Natural killer cell (primary cell): Measurements from ENCODE around the gene SPECC1L. TPM values are rescaled to one million over a fixed set of nuclear protein-coding genes. Genes with fewer than 3 reads are reported as not detected.
A peak's percentile ranks its signal among the peaks of the same experiment; 100 is the strongest.

Experiments used
- ATAC-seq, 3 donors: fragments of 150-1000 bp in 2 of 3; fragments of 200-7000 bp in 1 of 3; cut with Tn5 transposase; 1 replicate in 1 of 3; 2 replicates in 2 of 3; pipeline ENCODE4 v1.10.0; 2021; ENCODE audit warnings: mild to moderate bottlenecking in 2 of 3, moderate library complexity in 2 of 3
- DNase-seq, 2 donors: peaks; one replicate each; pipeline versions ENCODE4 v3.0.0 to v3.0.0-alpha.2; 2013 to 2021; ENCODE audit warnings: mixed read lengths in 1 of 2
- H3K27ac ChIP-seq: one replicate; pipeline ENCODE4 v1.5.1; 2013; ENCODE audit warnings: mild to moderate bottlenecking, low read length
- H3K27me3 ChIP-seq: one replicate; pipeline ENCODE4 v1.6.1; 2013; ENCODE audit warnings: low read length; ENCODE audit not compliant: control insufficient read depth, insufficient read depth
- H3K36me3 ChIP-seq: one replicate; pipeline ENCODE4 v1.6.1; 2013; ENCODE audit warnings: low read length; ENCODE audit not compliant: control insufficient read depth, insufficient read depth
- H3K4me1 ChIP-seq: one replicate; pipeline ENCODE4 v1.6.1; 2013; ENCODE audit warnings: low read length; ENCODE audit not compliant: control insufficient read depth, insufficient read depth
- H3K4me3 ChIP-seq: one replicate; pipeline ENCODE4 v1.5.1; 2013; ENCODE audit warnings: low read length
- H3K9me3 ChIP-seq: one replicate; pipeline ENCODE4 v1.6.1; 2013; ENCODE audit warnings: low read length; ENCODE audit not compliant: control insufficient read depth, insufficient read depth
- H3K27ac Mint-ChIP-seq, 2 donors: one replicate each; pipeline ENCODE4 v1.8.0; 2022; ENCODE audit warnings: mild to moderate bottlenecking in 2 of 2, mixed read lengths in 2 of 2, moderate library complexity in 1 of 2
- H3K27me3 Mint-ChIP-seq, 2 donors: one replicate each; pipeline ENCODE4 v1.8.0; 2022; ENCODE audit warnings: low read depth in 2 of 2, mixed read lengths in 2 of 2
- H3K36me3 Mint-ChIP-seq: one replicate; pipeline ENCODE4 v1.8.0; 2022; ENCODE audit warnings: mixed read lengths
- H3K4me1 Mint-ChIP-seq, 2 donors: one replicate each; pipeline ENCODE4 v1.8.0; 2022; ENCODE audit warnings: mixed read lengths in 2 of 2
- H3K4me3 Mint-ChIP-seq: one replicate; pipeline ENCODE4 v1.8.0; 2022; ENCODE audit warnings: mild to moderate bottlenecking, moderate library complexity, mixed read lengths
- H3K9me3 Mint-ChIP-seq, 2 donors: one replicate each; pipeline ENCODE4 v1.8.0; 2022; ENCODE audit warnings: mixed read lengths in 2 of 2
- CTCF ChIP-seq: fragments of 200-600 bp; IDR thresholded peaks from one replicate; pipeline ENCODE4 v1.8.0; 2022; ENCODE audit warnings: antibody characterized with exemption
- WGBS: methylation state at CpG from one replicate; pipeline ENCODE4 v1.1.7; 2013; ENCODE audit warnings: missing lambda C conversion rate; ENCODE audit not compliant: insufficient coverage; 5-methylcytosine and 5-hydroxymethylcytosine counted together
- intact Hi-C: fragments of 100-400 bp; cut with micrococcal nuclease; formaldehyde crosslinking; loops from one replicate; pipeline ENCODE4 v1.14.2; 2022
- total RNA-seq, 4 donors: library from RNA; stranded (reverse); fragments of 120-200 nt in 1 of 4; gene quantifications; one replicate each; pipeline versions ENCODE4 v1.2.3 to v1.2.4, GENCODE V29; 2013 to 2022

The SPECC1L gene
- total RNA-seq, 3 donors from 2014 or later (not counting 1 experiment from before 2014, with no cell fraction given), result 46.1 to 52.9 (median 48.5) TPM

DNA sequence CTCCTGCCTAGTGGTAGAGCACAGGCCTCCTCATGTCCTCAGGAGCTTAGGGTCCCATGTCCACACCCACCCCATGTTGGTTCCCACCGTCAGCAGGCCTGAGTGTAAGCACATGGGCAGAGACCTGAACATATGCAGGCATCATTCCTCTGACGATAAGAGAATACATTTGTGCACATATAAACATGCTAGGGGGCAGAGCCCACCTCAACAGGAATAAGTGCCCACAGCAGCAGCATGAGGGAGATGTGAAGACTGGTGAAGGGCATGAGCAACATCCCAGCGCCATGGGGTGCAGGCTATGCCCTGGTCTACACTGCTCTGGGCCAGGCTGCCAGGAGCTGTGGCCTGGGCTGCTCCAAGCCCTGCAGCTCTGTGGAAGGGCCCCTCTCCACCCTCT lies 173.6 kb downstream of the SPECC1L start:
- Mint-ChIP-seq H3K36me3 (no peaks in the 10 kb centered on the region), H3K4me1 (no peaks in the 10 kb centered on the region), H3K27ac (no peak overlapping the region), H3K27me3 (no peaks in the 10 kb centered on the region), H3K9me3 (no peaks in the 10 kb centered on the region), H3K4me3 (no peak overlapping the region)
- no peak overlapping the region for H3K4me3 ChIP-seq
- peaks cover 7% of the 10 kb centered on the region for H3K4me1 ChIP-seq
- H3K36me3 ChIP-seq, result peaks cover 13% of the 10 kb centered on the region
- no peaks in the 10 kb centered on the region for H3K27me3 ChIP-seq
- DNase-seq, result no peak
- intact Hi-C loops, result no loop called here
- WGBS, result 93% methylated on average over 3 of the region's 3 CpGs
- ATAC-seq, result no peak
- no peak overlapping the region for H3K27ac ChIP-seq
- TF ChIP-seq CTCF, result no peak
- H3K9me3 ChIP-seq, result no peaks in the 10 kb centered on the region

DNA sequence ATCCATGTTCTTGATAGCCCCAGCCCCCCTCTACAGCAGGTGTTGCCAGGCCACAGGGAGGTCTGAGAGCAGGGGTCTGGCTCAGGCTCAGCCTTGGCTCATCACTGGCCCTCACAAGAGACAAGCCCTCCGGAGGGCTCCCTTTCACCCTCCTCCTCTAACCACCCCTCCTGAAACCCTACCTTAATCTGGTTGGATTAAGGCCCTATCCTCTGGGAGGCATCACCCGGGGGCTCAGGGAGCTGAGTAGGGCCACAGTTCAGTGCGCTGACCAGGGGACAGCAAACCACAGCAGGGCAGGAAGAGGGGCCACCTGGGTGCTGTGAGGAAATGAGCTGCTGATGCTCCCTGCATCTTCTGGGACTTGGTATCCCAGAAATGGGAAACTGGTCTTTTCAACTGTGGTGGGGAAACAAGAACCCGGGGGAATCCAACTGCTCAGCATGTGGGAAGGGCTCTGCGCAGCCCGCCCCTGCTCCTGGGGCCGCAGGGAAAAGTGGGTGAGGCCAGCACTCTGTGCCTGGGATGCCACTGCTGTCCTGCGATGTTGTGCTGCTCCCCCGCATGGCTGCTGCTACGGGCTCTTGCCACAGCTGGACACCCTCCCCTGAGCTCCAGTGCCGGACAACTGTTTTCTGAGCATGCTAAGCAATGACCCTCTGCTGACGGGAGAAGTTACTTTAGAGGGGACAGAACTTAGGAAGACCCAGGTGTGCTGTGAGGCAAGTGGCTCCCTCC lies 174.3 kb downstream of the SPECC1L start:
- Mint-ChIP-seq H3K27me3 (no peaks in the 10 kb centered on the region), H3K27ac (no peak overlapping the region), H3K9me3 (no peaks in the 10 kb centered on the region), H3K4me3 (no peak overlapping the region), H3K4me1 (no peaks in the 10 kb centered on the region), H3K36me3 (no peaks in the 10 kb centered on the region)
- Histone ChIP-seq H3K36me3 (peaks cover 13% of the 10 kb centered on the region), H3K27me3 (no peaks in the 10 kb centered on the region), H3K27ac (no peak overlapping the region), H3K9me3 (no peaks in the 10 kb centered on the region), H3K4me1 (peaks cover 7% of the 10 kb centered on the region), H3K4me3 (no peak overlapping the region)
- intact Hi-C loops, result no loop called here
- no peak for TF ChIP-seq CTCF
- WGBS, result 96% methylated on average over 12 of the region's 12 CpGs
- no peak for DNase-seq
- no peak for ATAC-seq

- intact Hi-C loops, result no loop called here
- no peak for TF ChIP-seq CTCF
- Histone ChIP-seq H3K4me1 (peaks cover 6% of the 10 kb centered on the region), H3K36me3 (peaks cover 13% of the 10 kb centered on the region), H3K27ac (no peak overlapping the region), H3K9me3 (no peaks in the 10 kb centered on the region), H3K4me3 (no peak overlapping the region), H3K27me3 (no peaks in the 10 kb centered on the region)
- no peak for DNase-seq
- peak in 1 of 3 donors; percentile 49 for ATAC-seq
- H3K36me3 Mint-ChIP-seq, result no peaks in the 10 kb centered on the region
- peaks cover 0 to 6% of the 10 kb centered on the region in 2 donors for H3K4me1 Mint-ChIP-seq
- WGBS, result 90% methylated on average over 11 of the region's 11 CpGs
- no peak overlapping the region for H3K27ac Mint-ChIP-seq
- no peaks in the 10 kb centered on the region for H3K27me3 Mint-ChIP-seq
- H3K9me3 Mint-ChIP-seq, result no peaks in the 10 kb centered on the region
- H3K4me3 Mint-ChIP-seq, result no peak overlapping the region
Measured at GRCh38 chr22:24445481-24446259, 175.0 kb downstream of the SPECC1L start.
